Upper lobe of left lung (tissue), 4 donors: ENCODE results near the gene NHS.

Experiments
- EP300 ChIP-seq, 4 donors: sonication (generic); formaldehyde crosslinking; IDR thresholded peaks; one replicate each; pipeline ENCODE4 v1.5.1; 2017; ENCODE audit warnings: antibody characterized with exemption in 4 of 4, control low read depth in 2 of 4
- POLR2A ChIP-seq, 4 donors: fragments of 450-650 bp; IDR thresholded peaks; one replicate each; pipeline ENCODE4 v1.5.1; 2016 to 2017; ENCODE audit warnings: antibody characterized with exemption in 4 of 4, mild to moderate bottlenecking in 2 of 4
- TF ChIP-seq, protein P1 (sequence below), 6 experiments: fragments of 450-650 bp in 4 of 6; fragments of 200-600 bp in 2 of 6; sonication (generic) in 2 of 6; IDR thresholded peaks; one replicate each; pipeline ENCODE4 v1.5.1; 2016 to 2019; ENCODE audit warnings: antibody characterized with exemption in 6 of 6

DNA sequence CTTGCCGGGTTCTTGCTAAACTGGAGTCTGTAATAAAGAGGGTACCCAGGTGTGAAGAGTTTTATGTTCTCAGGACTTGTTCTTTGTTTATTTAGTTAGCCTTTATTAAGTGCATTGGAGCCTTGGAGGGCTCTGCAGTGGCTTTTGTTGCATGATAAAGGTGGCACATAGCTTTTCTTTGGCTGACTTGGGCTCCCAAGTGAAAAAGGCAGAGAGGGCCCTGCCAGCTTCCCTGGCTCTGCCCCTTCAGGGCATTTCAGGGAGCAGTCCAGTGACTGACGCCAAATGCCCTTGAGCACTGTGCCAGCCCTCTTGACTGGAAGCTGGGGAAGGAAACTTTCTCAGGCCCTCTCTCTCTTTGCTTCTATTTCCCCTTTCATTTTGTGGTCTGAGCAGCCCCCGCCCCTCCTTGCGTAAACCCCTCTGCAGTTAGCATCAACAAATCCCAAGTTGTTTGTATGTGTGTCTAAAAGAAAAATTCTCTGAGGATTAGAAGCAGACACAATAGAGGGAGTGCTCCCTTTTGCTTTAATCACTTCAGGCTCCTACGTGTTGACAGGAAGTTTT is 152.2 kb downstream of the NHS start:
- TF ChIP-seq, protein P1, sequence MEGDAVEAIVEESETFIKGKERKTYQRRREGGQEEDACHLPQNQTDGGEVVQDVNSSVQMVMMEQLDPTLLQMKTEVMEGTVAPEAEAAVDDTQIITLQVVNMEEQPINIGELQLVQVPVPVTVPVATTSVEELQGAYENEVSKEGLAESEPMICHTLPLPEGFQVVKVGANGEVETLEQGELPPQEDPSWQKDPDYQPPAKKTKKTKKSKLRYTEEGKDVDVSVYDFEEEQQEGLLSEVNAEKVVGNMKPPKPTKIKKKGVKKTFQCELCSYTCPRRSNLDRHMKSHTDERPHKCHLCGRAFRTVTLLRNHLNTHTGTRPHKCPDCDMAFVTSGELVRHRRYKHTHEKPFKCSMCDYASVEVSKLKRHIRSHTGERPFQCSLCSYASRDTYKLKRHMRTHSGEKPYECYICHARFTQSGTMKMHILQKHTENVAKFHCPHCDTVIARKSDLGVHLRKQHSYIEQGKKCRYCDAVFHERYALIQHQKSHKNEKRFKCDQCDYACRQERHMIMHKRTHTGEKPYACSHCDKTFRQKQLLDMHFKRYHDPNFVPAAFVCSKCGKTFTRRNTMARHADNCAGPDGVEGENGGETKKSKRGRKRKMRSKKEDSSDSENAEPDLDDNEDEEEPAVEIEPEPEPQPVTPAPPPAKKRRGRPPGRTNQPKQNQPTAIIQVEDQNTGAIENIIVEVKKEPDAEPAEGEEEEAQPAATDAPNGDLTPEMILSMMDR (IDR thresholded peaks at IDR 0.05): no peak
- TF ChIP-seq POLR2A (IDR thresholded peaks at IDR 0.05) (no peak), EP300 (IDR thresholded peaks at IDR 0.05) (no peak)
